Activated effector memory CD4-positive, alpha-beta T cell treated with anti-CD3 and anti-CD28 coated beads, Interleukin-2, amount 50 U/mL, for 16 hours (primary cell): ENCODE measurements around the gene M1AP.
A peak's percentile ranks its signal among the peaks of the same experiment; 100 is the strongest.
"Not testable (repeated sequence)": the region's sequence is repeated elsewhere in the genome, so short reads cannot be mapped to it uniquely, and the experiment has no call there.

Source experiments
- DNase-seq: peaks from one replicate; pipeline ENCODE4 v3.0.0-alpha.2; 2020

Gene M1AP

GRCh38 chr2:74562126-74562775 lies 85.9 kb downstream of the M1AP start:
- DNase-seq, result no peak

- not testable (repeated sequence) for DNase-seq
Measured at GRCh38 chr2:74561022-74561421, 87.1 kb downstream of the M1AP start.

- DNase-seq, result no peak
Measured at GRCh38 chr2:74560591-74560990, 87.5 kb downstream of the M1AP start.

GRCh38 chr2:74559912-74560311 lies 88.2 kb downstream of the M1AP start:
- no peak for DNase-seq

DNA sequence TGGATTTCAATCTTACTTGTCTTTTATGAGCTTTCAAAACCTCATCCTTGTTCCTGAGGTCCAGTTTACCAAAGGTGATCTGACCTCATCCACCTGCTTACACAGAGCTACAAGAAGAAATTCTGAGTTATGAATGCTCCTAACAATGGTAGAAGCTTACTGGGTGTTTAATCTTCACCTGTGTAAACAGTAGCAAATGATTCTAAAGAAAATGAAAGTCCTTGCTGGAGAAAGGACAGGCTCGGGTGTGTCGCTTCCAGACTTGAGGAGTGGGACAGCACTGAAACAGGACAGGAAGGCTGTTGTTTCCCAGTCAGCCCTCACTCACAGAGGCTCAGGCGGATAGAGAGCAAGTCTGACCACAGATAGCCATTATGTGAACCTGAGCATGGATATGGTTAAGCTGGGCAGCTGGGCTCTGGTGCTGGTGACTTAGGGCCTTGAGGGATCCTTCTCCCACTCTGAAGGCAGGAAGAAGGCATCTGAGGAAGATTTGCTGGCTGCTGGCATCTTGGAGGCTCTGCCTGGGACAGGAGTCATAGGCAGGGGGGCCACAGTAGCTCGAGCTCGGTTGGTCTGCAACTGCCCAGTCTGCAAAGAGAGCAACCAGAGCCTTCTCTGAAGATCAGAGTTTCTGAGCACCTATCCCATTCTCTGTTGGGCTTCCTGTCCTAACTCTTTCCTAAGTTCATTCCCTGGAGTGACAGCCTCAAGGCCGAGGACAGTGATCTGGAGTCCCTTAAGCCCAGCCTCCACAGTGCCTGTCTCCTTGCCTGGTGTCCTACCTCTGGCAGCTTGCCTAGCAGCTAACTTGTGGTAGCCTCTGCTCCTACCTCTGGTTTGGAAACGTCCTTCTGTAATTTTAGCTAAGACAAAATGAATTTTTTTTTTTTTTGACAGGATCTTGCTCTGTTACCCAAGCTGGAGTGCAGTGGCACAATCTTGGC lies 89.6 kb downstream of the M1AP start:
- no peak for DNase-seq

DNA sequence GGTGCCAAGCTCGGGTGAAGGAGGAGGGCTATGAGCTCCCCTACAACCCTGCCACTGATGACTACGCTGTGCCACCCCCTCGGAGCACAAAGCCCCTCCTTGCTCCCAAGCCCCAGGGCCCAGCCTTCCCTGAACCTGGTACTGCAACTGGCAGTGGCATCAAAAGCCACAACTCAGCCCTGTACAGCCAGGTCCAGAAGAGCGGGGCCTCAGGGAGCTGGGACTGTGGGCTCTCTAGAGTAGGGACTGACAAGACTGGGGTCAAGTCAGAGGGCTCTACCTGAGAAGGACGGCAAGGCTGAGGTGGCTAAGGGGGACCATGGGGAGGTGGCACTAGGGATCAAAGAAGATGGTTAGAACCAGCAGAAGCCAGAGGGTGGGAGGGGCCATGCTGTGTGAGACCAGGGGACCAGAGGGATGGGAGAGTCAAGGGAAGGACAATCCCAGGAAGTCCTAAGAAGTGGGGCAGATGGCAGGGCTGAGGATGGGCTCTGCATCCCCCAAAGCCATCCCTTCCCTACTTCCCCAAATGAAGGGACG lies 91.2 kb downstream of the M1AP start:
- no peak for DNase-seq

GRCh38 chr2:74556159-74556558 lies 92.0 kb downstream of the M1AP start:
- DNase-seq, result no peak

- no peak for DNase-seq
Measured at GRCh38 chr2:74555610-74556103, 92.5 kb downstream of the M1AP start.

DNA sequence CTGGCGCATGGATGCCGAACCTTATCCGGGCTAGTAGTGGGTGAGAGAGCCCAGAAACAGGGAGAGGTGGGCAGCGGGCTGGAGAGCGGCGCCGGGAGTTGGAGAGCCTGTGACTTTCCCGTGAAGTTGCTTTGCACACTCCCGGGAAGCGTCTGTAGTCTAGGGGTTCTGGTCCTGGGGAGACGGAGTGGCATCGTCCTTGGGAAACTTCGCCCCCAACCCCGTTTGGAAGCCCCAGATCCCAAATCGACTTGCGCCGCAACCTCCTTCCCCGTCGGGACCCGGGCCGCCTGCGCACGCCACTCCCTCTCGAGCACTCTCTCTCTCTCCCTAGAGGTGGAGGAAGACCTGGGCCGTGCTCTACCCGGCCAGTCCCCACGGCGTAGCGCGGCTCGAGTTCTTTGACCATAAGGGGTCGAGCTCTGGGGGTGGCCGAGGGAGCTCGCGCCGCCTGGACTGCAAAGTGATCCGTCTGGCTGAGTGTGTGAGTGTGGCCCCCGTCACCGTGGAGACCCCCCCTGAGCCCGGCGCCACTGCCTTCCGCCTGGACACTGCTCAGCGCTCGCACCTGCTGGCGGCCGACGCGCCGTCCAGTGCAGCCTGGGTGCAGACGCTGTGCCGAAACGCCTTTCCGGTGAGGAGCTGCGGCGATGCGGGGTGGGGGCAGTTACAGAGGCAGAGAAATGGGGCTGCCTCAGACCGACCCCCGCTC lies 93.2 kb downstream of the M1AP start:
- DNase-seq, result peak; percentile 81

DNA sequence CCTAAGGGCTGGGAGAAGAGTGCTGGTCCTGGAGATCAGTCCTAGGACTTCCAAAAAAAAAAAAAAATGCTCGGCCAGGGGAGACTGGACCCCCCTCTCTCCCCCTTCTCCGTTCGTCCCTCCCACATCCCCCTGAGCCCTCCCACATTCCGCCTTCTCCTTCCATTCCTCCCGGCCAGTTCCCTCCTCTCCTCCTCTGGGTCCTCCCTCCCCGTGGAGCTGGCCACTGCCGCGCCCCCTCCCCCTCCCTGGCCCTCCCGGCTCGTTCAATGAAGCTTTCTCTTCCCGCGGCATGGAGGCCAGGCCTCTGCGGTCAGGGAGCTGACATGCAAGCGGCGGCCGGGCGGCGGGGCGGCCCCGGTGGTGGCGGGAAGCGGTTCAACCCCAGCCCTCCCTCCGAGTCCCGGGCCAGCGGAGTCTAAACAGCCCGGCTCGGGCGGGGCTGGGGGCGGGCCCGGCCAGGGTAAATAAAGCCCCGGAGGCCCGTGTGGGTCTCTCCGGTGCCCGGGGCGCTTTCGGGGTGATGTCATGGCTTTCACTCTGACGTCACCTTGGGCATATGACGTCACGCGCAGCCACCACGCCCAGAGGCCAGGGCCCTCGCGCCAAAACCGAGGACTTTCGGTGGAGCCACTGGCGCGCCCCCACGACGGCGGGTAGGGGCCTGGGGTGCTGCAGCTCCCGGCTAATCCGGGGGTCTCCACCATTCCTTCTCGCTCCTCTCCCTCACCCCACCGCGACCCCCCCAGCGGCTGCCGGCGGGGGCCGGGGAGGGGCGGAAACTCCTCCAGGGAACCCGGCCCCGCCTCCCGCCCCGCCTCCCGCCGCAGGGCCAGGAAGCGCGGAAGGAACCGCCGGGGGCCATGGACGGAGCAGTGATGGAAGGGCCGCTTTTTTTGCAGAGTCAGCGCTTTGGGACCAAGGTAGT lies 94.0 kb downstream of the M1AP start, which contains the start of the genes DOK1 and LOXL3:
DOK1 (plus strand) TSS at position 829 of the 928 bp plus-strand sequence; CDS start at position 864, 35 bp downstream.
LOXL3 (minus strand) TSS at position 51 of the 928 bp plus-strand sequence. CDS start 1,308 bp downstream, outside the sequence.
- peak; percentile 94 for DNase-seq

DNA sequence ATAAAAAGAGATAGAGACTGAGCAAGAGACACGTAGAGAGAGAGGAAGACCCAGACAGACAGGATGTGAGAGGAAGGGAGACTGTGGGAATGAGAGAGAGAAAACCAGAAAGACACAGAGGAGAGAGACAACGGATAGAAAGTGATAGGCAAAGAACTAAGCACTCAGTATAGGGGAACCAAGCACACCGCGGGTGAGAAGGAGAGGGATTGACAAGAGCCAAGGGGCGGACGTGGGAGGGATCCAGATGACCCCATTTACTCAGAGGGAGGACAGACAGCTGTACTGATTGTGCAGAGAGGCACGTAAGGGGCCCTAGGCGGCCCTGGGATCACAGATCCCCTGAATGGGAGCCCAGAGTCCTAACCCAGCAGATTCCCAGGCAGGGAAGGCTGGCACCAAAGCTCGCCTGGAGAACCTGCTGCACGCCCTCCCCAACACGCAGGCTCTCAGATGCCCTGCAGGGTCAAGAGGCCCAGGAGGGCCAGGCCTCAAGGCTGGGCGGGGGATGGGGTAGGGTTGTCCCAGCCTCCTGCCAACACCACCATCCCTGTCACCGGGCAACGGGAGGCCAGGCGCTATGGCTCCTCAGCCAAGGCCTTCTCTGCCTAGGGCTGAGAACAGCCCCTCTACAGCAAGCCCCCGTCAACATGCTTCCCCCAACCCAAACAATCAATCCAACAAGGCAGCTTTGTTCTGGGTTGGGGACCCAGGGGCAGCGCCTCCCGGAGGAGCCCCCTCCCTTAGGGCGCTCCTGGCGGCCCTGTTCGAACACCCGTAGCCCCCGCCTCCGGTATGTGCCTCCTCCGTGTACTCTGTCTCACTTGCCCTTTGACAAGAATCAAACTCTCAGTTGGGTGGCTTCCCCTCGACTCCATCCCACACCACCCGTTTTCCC lies 95.0 kb downstream of the M1AP start:
- peak; percentile 66 for DNase-seq

- DNase-seq, result no peak
Measured at GRCh38 chr2:74551942-74552913, 95.9 kb downstream of the M1AP start.

DNA sequence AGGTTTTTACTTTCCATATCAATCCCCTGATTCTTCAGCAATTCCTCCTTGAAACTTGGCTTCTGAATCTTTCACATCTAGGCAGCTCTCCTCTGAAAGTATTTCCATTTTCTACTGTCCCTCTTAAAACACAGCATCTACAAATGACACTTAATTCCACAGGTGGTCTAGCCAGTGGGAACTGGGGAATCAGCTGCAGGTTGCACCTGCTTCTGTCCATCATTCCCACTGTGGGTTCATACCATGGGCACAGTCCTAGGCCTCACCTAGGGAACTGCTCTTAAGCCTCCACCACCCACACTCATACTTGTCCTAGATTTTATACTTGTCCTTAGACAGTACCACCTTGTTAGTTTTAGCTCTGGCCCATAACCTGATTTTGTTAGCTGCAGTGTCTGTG lies 96.6 kb downstream of the M1AP start:
- DNase-seq, result no peak

DNA sequence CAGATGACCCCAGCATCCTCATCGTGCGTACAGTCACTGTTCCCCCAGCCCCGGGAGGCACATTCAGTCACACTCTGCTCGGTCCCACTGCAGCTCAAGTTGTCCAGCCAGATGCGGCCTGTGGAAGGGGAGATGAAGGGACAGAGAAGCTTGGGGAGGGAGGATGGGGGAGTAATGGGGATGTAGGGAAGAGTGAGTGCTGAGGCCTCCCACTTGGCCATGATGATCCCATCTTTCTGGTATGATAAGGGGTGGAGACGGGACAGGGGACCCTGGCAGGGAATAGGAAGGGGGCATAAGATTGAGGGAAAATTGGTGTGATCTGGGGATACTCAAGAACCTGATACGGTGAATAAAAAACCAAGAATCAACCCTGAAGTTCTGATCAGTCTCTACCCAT lies 97.9 kb downstream of the M1AP start:
- DNase-seq, result no peak

- no peak for DNase-seq
Measured at GRCh38 chr2:74548900-74549826, 99.0 kb downstream of the M1AP start.

DNA sequence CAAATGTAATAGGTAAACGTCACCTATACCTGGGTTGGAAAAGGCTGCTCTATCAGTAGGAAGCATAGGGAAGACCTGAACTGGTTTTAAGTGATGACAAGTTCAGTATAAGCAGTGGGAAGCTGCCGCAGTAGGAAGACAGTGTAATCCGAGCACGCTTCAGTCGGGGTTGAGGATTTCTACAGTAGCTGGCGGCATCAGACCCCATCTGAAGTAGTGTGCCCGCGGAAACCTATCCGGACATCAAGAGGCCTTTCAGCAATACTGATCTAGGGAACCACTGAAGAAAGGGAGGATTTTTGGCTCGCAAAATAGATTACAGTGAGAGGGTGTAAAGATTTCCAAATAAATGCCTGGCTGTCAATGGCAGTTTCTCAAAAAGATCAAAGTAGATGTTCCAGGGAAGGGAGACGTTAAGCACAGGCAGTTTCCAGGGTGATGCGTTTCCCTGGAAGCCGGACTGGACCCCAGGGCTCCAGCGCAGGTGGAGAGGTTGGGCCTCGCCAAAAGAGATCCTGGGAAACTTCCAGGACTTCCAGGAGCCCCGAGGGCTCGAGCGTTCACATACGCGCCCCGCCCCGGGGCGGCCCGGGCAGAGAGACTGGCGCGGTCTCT lies 99.7 kb downstream of the M1AP start:
- no peak for DNase-seq

GRCh38 chr2:74546004-74546403 lies 102.1 kb downstream of the M1AP start:
- DNase-seq, result no peak

- no peak for DNase-seq
Measured at GRCh38 chr2:74544634-74545033, 103.5 kb downstream of the M1AP start.
